ENCODE results near the gene C19orf25. TPM values are rescaled to one million over a fixed set of nuclear protein-coding genes. Genes with fewer than 3 reads are reported as not detected.

Gene C19orf25
- total and polyA plus RNA-seq, 2 of the 13 experiments (the other 11 are each of a cell fraction or from before 2014, with no cell fraction given), result 14.2 to 32.4 TPM

GRCh38 chr19:1424192-1424955 lies 54.6 kb downstream of the C19orf25 start (continued):
- no peak for TF ChIP-seq KIAA2018 (CRISPR knock-in tag; IDR thresholded peaks at IDR 0.05; ENCODE audit: borderline replicate concordance)
- no peak for TF ChIP-seq SMARCC2 (IDR thresholded peaks at IDR 0.05)
- TF ChIP-seq ZFX (CRISPR knock-in tag; IDR thresholded peaks at IDR 0.05; ENCODE audit: low read depth), result peak; percentile 42; the same call in 1 of the 2 replicates
- no peak for TF ChIP-seq ZNF234 (CRISPR knock-in tag; conservative IDR thresholded peaks at IDR 0.05)
- TF ChIP-seq ZNF34 (CRISPR knock-in tag; IDR thresholded peaks at IDR 0.05; ENCODE audit: borderline replicate concordance), result no peak
- TF ChIP-seq KLF16 (CRISPR knock-in tag; IDR thresholded peaks at IDR 0.05), result peak in 1 of 2 experiments; percentile 78; a peak in 2 of 4 replicates
- TF ChIP-seq ZNF788 (CRISPR knock-in tag; IDR thresholded peaks at IDR 0.05; ENCODE audit: borderline replicate concordance), result peak; percentile 89
- no peak for TF ChIP-seq LCORL (IDR thresholded peaks at IDR 0.05)
- TF ChIP-seq LCORL (CRISPR knock-in tag; IDR thresholded peaks at IDR 0.05), result peak; percentile 82; the same call in 1 of the 2 replicates
- TF ChIP-seq NFYB (CRISPR knock-in tag; IDR thresholded peaks at IDR 0.05), result no peak
- no peak for TF ChIP-seq ARHGAP35 (CRISPR knock-in tag; IDR thresholded peaks at IDR 0.05; ENCODE audit: borderline replicate concordance)
- peak; percentile 68 for TF ChIP-seq ATF7-NPFF (CRISPR knock-in tag; IDR thresholded peaks at IDR 0.05; ENCODE audit: low read depth)
- no peak for TF ChIP-seq PHF5A (CRISPR knock-in tag; IDR thresholded peaks at IDR 0.05; ENCODE audit: low read depth, unreplicated experiment)
- 0 out of 2 replicates have a peak, but pooled peaks have one; percentile 41 for TF ChIP-seq BRF2 (CRISPR knock-in tag; IDR thresholded peaks at IDR 0.05)
- no peak for TF ChIP-seq TSC22D2 (CRISPR knock-in tag; IDR thresholded peaks at IDR 0.05; ENCODE audit: borderline replicate concordance)
- TF ChIP-seq ZNF329 (CRISPR knock-in tag; IDR thresholded peaks at IDR 0.05; ENCODE audit: low read depth), result peak; percentile 69
- TF ChIP-seq, protein P1, sequence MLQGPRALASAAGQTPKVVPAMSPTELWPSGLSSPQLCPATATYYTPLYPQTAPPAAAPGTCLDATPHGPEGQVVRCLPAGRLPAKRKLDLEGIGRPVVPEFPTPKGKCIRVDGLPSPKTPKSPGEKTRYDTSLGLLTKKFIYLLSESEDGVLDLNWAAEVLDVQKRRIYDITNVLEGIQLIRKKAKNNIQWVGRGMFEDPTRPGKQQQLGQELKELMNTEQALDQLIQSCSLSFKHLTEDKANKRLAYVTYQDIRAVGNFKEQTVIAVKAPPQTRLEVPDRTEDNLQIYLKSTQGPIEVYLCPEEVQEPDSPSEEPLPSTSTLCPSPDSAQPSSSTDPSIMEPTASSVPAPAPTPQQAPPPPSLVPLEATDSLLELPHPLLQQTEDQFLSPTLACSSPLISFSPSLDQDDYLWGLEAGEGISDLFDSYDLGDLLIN (CRISPR knock-in tag; IDR thresholded peaks at IDR 0.05; ENCODE audit: borderline replicate concordance), result no peak
- TF ChIP-seq ZNF83 (CRISPR knock-in tag; IDR thresholded peaks at IDR 0.05; ENCODE audit: borderline replicate concordance), result no peak
- TF ChIP-seq SOX5 (CRISPR knock-in tag; IDR thresholded peaks at IDR 0.05; ENCODE audit: borderline replicate concordance), result peak; percentile 47; the same call in 1 of the 2 replicates
